GM12878 (cell line): ENCODE measurements around the gene SMIM35. TPM values are rescaled to one million over a fixed set of nuclear protein-coding genes. Genes with fewer than 3 reads are reported as not detected.
A peak's percentile ranks its signal among the peaks of the same experiment; 100 is the strongest.

Experiments
- ATAC-seq: fragments of 200-7000 bp; cut with Tn5 transposase; 3 replicates; pipeline ENCODE4 v1.9.1; 2020; ENCODE audit warnings: mild to moderate bottlenecking, moderate library complexity
- BruUV-seq: library from RNA; stranded (reverse); fragments of 400-500 nt; replicated peaks from 2 replicates; lab custom pipeline; 2021; lab: Mats Ljungman, UMichigan
- CTCF ChIA-PET: fragments of 300-600 bp; sonication (Branson Sonifier 250); formaldehyde crosslinking; extraction: SDS; loops from one replicate; lab custom pipeline; 2021; ENCODE audit warnings: inconsistent platforms; lab: Yijun Ruan, JAX
- POLR2A ChIA-PET: fragments of 350-600 bp; formaldehyde crosslinking; extraction: SDS; loops from one replicate; lab custom pipeline; 2021; ENCODE audit warnings: inconsistent platforms; lab: Charles Lee
- RAD21 ChIA-PET: fragments of 300-600 bp; sonication (Branson Sonifier 250); formaldehyde crosslinking; loops from one replicate; lab custom pipeline; 2023; ENCODE audit warnings: antibody characterized with exemption; ENCODE audit not compliant: unreplicated experiment; lab: Charles Lee
- SMC1A ChIA-PET: fragments of 300-600 bp; sonication (Branson Sonifier 250); formaldehyde crosslinking; loops from one replicate; lab custom pipeline; 2023; ENCODE audit not compliant: unreplicated experiment, uncharacterized antibody; lab: Charles Lee
- DNase-seq: peaks from one replicate; pipeline ENCODE4 v3.0.0-alpha.2; 2011; ENCODE audit warnings: low read depth, low spot score
- FAIRE-seq: peaks from 3 replicates; lab custom pipeline; 2011; peaks lifted over from hg19 to GRCh38; lab: Jason Lieb, UNC
- H2AFZ ChIP-seq: 2 replicates; pipeline ENCODE4 v1.6.0; 2011; ENCODE audit warnings: low read depth, low read length, control low read depth; ENCODE audit not compliant: control insufficient read depth
- H3K27ac ChIP-seq: 2 replicates; pipeline ENCODE4 v1.5.1; 2011; ENCODE audit warnings: control low read depth; ENCODE audit not compliant: control insufficient read depth, insufficient read depth
- H3K27me3 ChIP-seq, 2 experiments: replicated peaks in 1 of 2; 2 replicates each; pipeline versions ENCODE4 v1.6.0 to v1.6.1; 2011; ENCODE audit warnings: low read length in 1 of 2; ENCODE audit not compliant: control insufficient read depth in 2 of 2, insufficient read depth in 2 of 2
- H3K36me3 ChIP-seq, 2 experiments: 2 replicates each; pipeline ENCODE4 v1.5.1; 2011; ENCODE audit warnings: low read length in 1 of 2; ENCODE audit not compliant: control insufficient read depth in 2 of 2, insufficient read depth in 2 of 2
- H3K4me1 ChIP-seq: 2 replicates; pipeline ENCODE4 v1.6.1; 2011; ENCODE audit warnings: mild to moderate bottlenecking, low read length, moderate library complexity, mixed read lengths; ENCODE audit not compliant: control insufficient read depth, insufficient read depth
- H3K4me2 ChIP-seq: 2 replicates; pipeline ENCODE4 v1.6.0; 2011; ENCODE audit warnings: control low read depth; ENCODE audit not compliant: control insufficient read depth, insufficient read depth
- H3K4me3 ChIP-seq: fragments of 200-600 bp; sonication (generic); 2 replicates; pipeline ENCODE4 v1.5.1; 2016
- H3K79me2 ChIP-seq: 2 replicates; pipeline ENCODE4 v1.6.0; 2011; ENCODE audit warnings: low read length; ENCODE audit not compliant: control insufficient read depth, insufficient read depth
- H3K9ac ChIP-seq: 2 replicates; pipeline ENCODE4 v1.8.0; 2011; ENCODE audit warnings: low read length, control low read depth, mixed read lengths; ENCODE audit not compliant: control insufficient read depth, insufficient read depth
- H3K9me3 ChIP-seq: replicated peaks from 3 replicates; pipeline ENCODE4 v1.5.1; 2011; ENCODE audit warnings: mild to moderate bottlenecking, low read length; ENCODE audit not compliant: control insufficient read depth, insufficient read depth
- H4K20me1 ChIP-seq: 2 replicates; pipeline ENCODE4 v1.6.0; 2011; ENCODE audit not compliant: control insufficient read depth, insufficient read depth
- ATF2 ChIP-seq: IDR thresholded peaks from 2 replicates; pipeline ENCODE4 v1.6.1; 2012; ENCODE audit warnings: low read length, inconsistent platforms
- GABPA ChIP-seq: IDR thresholded peaks from 2 replicates; pipeline ENCODE4 v1.6.1; 2014; ENCODE audit warnings: antibody characterized with exemption, low read depth, mild to moderate bottlenecking, inconsistent platforms
- HDGF ChIP-seq: fragments of 450-650 bp; IDR thresholded peaks from 2 replicates; pipeline ENCODE4 v1.6.1; 2016; ENCODE audit warnings: antibody characterized with exemption
- IRF4 ChIP-seq: IDR thresholded peaks from 2 replicates; pipeline ENCODE4 v1.6.1; 2011; ENCODE audit warnings: low read depth, low read length
- NR2C2 ChIP-seq: IDR thresholded peaks from 2 replicates; pipeline ENCODE4 v1.6.1; 2011; ENCODE audit warnings: borderline replicate concordance, low read depth; ENCODE audit not compliant: control insufficient read depth, insufficient read length
- RUNX3 ChIP-seq: IDR thresholded peaks from 2 replicates; pipeline ENCODE4 v1.6.1; 2012; ENCODE audit warnings: low read length, inconsistent platforms
- SREBF1 ChIP-seq: IDR thresholded peaks from 2 replicates; pipeline ENCODE4 v1.6.1; 2012; ENCODE audit warnings: mild to moderate bottlenecking, low read length
- WGBS: methylation state at CpG from one replicate; pipeline ENCODE4 v1.1.6; 2016; ENCODE audit warnings: low lambda C conversion rate; ENCODE audit not compliant: insufficient replicate concordance, insufficient coverage; ENCODE audit errors: missing lambda C conversion rate; 5-methylcytosine and 5-hydroxymethylcytosine counted together
- in situ Hi-C: fragments of 300-500 bp; cut with MboI; formaldehyde crosslinking; loops from 9 replicates; pipeline ENCODE4 v1.14.3; 2018; ENCODE audit warnings: mixed read lengths
- intact Hi-C: fragments of 100-400 bp; cut with micrococcal nuclease; formaldehyde crosslinking; loops from one replicate; pipeline ENCODE4 v1.14.2; 2022; ENCODE audit not compliant: unreplicated experiment
- polyA plus RNA-seq, 11 experiments: library from polyadenylated mRNA; depleted of rRNA in 4 of 11; unstranded in 6 of 11; stranded (reverse) in 5 of 11; fragments of >200 nt; fragmentation: Nextera tagmentation in 4 of 11; fragmentation: Illumina TruSeq in 1 of 11; extraction: Ambion mirVana in 4 of 11; extraction: Trizol in 1 of 11; gene quantifications; 1 replicate in 1 of 11; 2 replicates in 10 of 11; pipeline versions ENCODE4 v1.2.1 to v1.2.3, GENCODE V29; 2011 to 2016; ENCODE audit warnings: inconsistent platforms in 2 of 11, missing spikeins in 2 of 11, low read depth in 1 of 11
- total RNA-seq, 4 experiments: library from RNA; depleted of rRNA in 3 of 4; stranded (reverse); fragments of >200 nt in 3 of 4; fragmentation: Illumina TruSeq in 1 of 4; extraction: Trizol in 1 of 4; gene quantifications; 2 replicates each; pipeline versions ENCODE4 v1.2.1 to v1.2.3, GENCODE V29; 2013 to 2021

The SMIM35 gene
- total and polyA plus RNA-seq, 10 of the 15 experiments (the other 5 are each of a cell fraction or from before 2014, with no cell fraction given), result 0.02 to 1.1 (median 0.05) TPM; not detected in 5

DNA sequence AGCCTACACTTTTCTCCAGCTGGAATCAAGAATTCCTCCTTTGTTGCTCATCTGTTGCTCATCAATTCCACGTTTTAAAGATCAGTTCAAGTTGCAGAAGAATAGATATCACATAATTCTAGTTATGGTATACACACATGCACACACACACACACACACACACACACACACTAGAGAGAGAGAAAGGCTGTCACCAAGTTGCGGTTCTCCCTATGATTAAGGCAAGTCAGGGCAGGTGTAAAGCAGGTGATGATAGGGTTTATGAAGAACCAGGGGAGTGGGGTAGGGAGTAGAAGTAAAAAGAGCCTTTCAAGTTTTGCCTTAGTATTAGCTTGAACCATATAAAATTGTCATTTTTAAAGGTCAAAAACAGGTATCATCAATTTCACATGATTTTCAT lies 41.6 kb downstream of the SMIM35 start (continued):
- TF ChIP-seq ATF2, result no peak

GRCh38 chr11:118042796-118043195 lies 44.0 kb downstream of the SMIM35 start:
- POLR2A ChIA-PET, result interaction anchor here (1.0 kb wide), 1 partner anchor 38 kb away, joined by 3 read pairs; no protein-coding TSS in a partner anchor
- H3K4me3 ChIP-seq, result no peak overlapping the region
- no peaks in the 10 kb centered on the region for H3K79me2 ChIP-seq
- in situ Hi-C loops (no loop called here), intact Hi-C loops (no loop called here)
- FAIRE-seq (peak; percentile 71), DNase-seq (no peak), ATAC-seq (no peak)
- H3K4me2 ChIP-seq, result no peak overlapping the region
- H3K36me3 ChIP-seq, result no peaks in the 10 kb centered on the region
- no peak overlapping the region for H3K27ac ChIP-seq
- no peaks in the 10 kb centered on the region for H3K9me3 ChIP-seq
- CTCF ChIA-PET, result interaction anchor here (1.1 to 2.2 kb wide), 4 partner anchors 11 to 96 kb away, joined by 3 to 9 read pairs (median 6); no protein-coding TSS in a partner anchor
- RAD21 ChIA-PET, result no interaction called here
- H3K27me3 ChIP-seq, result no peaks in the 10 kb centered on the region
- SMC1A ChIA-PET, result interaction anchor here (1.0 to 2.3 kb wide), 3 partner anchors 10 to 60 kb away, joined by 5 to 16 read pairs (median 5); no protein-coding TSS in a partner anchor
- no peak overlapping the region for H2AFZ ChIP-seq
- no peak overlapping the region for H3K9ac ChIP-seq
- H4K20me1 ChIP-seq, result no peaks in the 10 kb centered on the region
- WGBS, result 86% methylated on average over 4 of the region's 4 CpGs
- BruUV-seq, result no TSS peak
- peaks cover 16% of the 10 kb centered on the region for H3K4me1 ChIP-seq
- TF ChIP-seq IRF4, result no peak
- no peak for TF ChIP-seq SREBF1
- no peak for TF ChIP-seq HDGF
- no peak for TF ChIP-seq RUNX3
- TF ChIP-seq NR2C2, result no peak
- no peak for TF ChIP-seq GABPA
